Thymus (tissue), 11 donors: ENCODE measurements around the gene SPTBN1. TPM values are rescaled to one million over a fixed set of nuclear protein-coding genes. Genes with fewer than 3 reads are reported as not detected.

Source experiments
- DNase-seq, 9 donors: peaks; one replicate each; pipeline ENCODE4 v3.0.0-alpha.2; 2013; ENCODE audit warnings: low spot score in 9 of 9, low read depth in 6 of 9, missing footprints in 1 of 9
- H3K27ac ChIP-seq, 2 donors: one replicate each; pipeline ENCODE4 v1.5.1; 2013; ENCODE audit warnings: control low read depth in 1 of 2, low read depth in 1 of 2, low read length in 1 of 2, mild to moderate bottlenecking in 1 of 2, moderate library complexity in 1 of 2
- H3K27me3 ChIP-seq, 2 donors: one replicate each; pipeline ENCODE4 v1.5.1; 2013; ENCODE audit warnings: low read length in 1 of 2; ENCODE audit not compliant: control insufficient read depth in 2 of 2, insufficient read depth in 1 of 2
- H3K36me3 ChIP-seq, 2 donors: one replicate each; pipeline ENCODE4 v1.5.1; 2013; ENCODE audit warnings: low read length in 1 of 2, mild to moderate bottlenecking in 1 of 2, moderate library complexity in 1 of 2; ENCODE audit not compliant: control insufficient read depth in 2 of 2, insufficient read depth in 2 of 2
- H3K4me1 ChIP-seq, 2 donors: one replicate each; pipeline ENCODE4 v1.5.1; 2013; ENCODE audit warnings: low read length in 2 of 2; ENCODE audit not compliant: control insufficient read depth in 2 of 2, insufficient read depth in 2 of 2
- H3K4me3 ChIP-seq, 2 donors: one replicate each; pipeline ENCODE4 v1.5.1; 2013; ENCODE audit warnings: low read length in 2 of 2, control low read depth in 1 of 2, mild to moderate bottlenecking in 1 of 2
- H3K9me3 ChIP-seq, 2 donors: one replicate each; pipeline ENCODE4 v1.5.1; 2013; ENCODE audit warnings: low read length in 1 of 2, mild to moderate bottlenecking in 1 of 2; ENCODE audit not compliant: control insufficient read depth in 2 of 2, insufficient read depth in 1 of 2
- WGBS: extraction: QIAGEN DNeasy Blood & Tissue Kit; methylation state at CpG from one replicate; pipeline ENCODE4 v1.1.7; 2013; 5-methylcytosine and 5-hydroxymethylcytosine counted together
- polyA plus RNA-seq: library from polyadenylated mRNA; stranded (reverse); fragments of 200-250 nt; gene quantifications from one replicate; pipeline ENCODE4 v1.2.3, GENCODE V29; 2013
- total RNA-seq: library from RNA; stranded (reverse); fragments of 120-200 nt; gene quantifications from one replicate; pipeline ENCODE4 v1.2.4, GENCODE V29; 2013
- donor health status: healthy.

Gene SPTBN1
- total and polyA plus RNA-seq, 2 donors: 37.1 to 74.4 TPM

GRCh38 chr2:54473851-54474250 lies 17.7 kb downstream of the SPTBN1 start:
- Histone ChIP-seq H3K27me3 (no peaks in the 10 kb centered on the region), H3K4me3 (no peak overlapping the region), H3K36me3 (no peaks in the 10 kb centered on the region), H3K4me1 (peaks cover 0 to 4% of the 10 kb centered on the region in 2 donors), H3K9me3 (no peaks in the 10 kb centered on the region), H3K27ac (no peak overlapping the region)
- 100% methylated on average over 1 of the region's 1 CpG for WGBS
- no peak for DNase-seq

- 98% methylated on average over 3 of the region's 3 CpGs for WGBS
- no peaks in the 10 kb centered on the region for H3K4me1 ChIP-seq
Observed at GRCh38 chr2:54475285-54475684, 19.2 kb downstream of the SPTBN1 start.

GRCh38 chr2:54475919-54476318 lies 19.8 kb downstream of the SPTBN1 start:
- Histone ChIP-seq H3K4me1 (no peaks in the 10 kb centered on the region), H3K27ac (no peak overlapping the region), H3K9me3 (no peaks in the 10 kb centered on the region), H3K4me3 (no peak overlapping the region), H3K36me3 (no peaks in the 10 kb centered on the region), H3K27me3 (no peaks in the 10 kb centered on the region)
- DNase-seq: no peak
- WGBS: 94% methylated on average over 5 of the region's 5 CpGs

More at GRCh38 chr2:54475285-54475684, 19.2 kb downstream of the SPTBN1 start:
- DNase-seq: no peak
- no peak overlapping the region for H3K4me3 ChIP-seq
- no peaks in the 10 kb centered on the region for H3K36me3 ChIP-seq
- no peaks in the 10 kb centered on the region for H3K27me3 ChIP-seq
- H3K9me3 ChIP-seq: no peaks in the 10 kb centered on the region
- no peak overlapping the region for H3K27ac ChIP-seq

- Histone ChIP-seq H3K9me3 (no peaks in the 10 kb centered on the region), H3K36me3 (no peaks in the 10 kb centered on the region), H3K27ac (no peak overlapping the region), H3K4me3 (no peak overlapping the region), H3K27me3 (no peaks in the 10 kb centered on the region), H3K4me1 (no peaks in the 10 kb centered on the region)
- 85% methylated on average over 2 of the region's 2 CpGs for WGBS
- DNase-seq: no peak
Observed at GRCh38 chr2:54476852-54477251, 20.7 kb downstream of the SPTBN1 start.

- 95% methylated on average over 4 of the region's 4 CpGs for WGBS
- DNase-seq: no peak
- Histone ChIP-seq H3K4me1 (no peaks in the 10 kb centered on the region), H3K27ac (no peak overlapping the region), H3K4me3 (no peak overlapping the region), H3K27me3 (no peaks in the 10 kb centered on the region), H3K36me3 (no peaks in the 10 kb centered on the region), H3K9me3 (no peaks in the 10 kb centered on the region)
Observed at GRCh38 chr2:54477896-54478295, 21.8 kb downstream of the SPTBN1 start.

GRCh38 chr2:54478899-54479298 lies 22.8 kb downstream of the SPTBN1 start:
- Histone ChIP-seq H3K27ac (no peak overlapping the region), H3K9me3 (no peaks in the 10 kb centered on the region), H3K4me1 (peaks cover 0 to 3% of the 10 kb centered on the region in 2 donors), H3K36me3 (no peaks in the 10 kb centered on the region), H3K27me3 (no peaks in the 10 kb centered on the region), H3K4me3 (no peak overlapping the region)
- 100% methylated on average over 1 of the region's 1 CpG for WGBS
- DNase-seq: no peak

- WGBS: 96% methylated on average over 2 of the region's 2 CpGs
Observed at GRCh38 chr2:54479424-54479823, 23.3 kb downstream of the SPTBN1 start.

GRCh38 chr2:54480025-54480424 lies 23.9 kb downstream of the SPTBN1 start:
- Histone ChIP-seq H3K36me3 (no peaks in the 10 kb centered on the region), H3K27ac (no peak overlapping the region), H3K4me3 (no peak overlapping the region), H3K9me3 (no peaks in the 10 kb centered on the region), H3K27me3 (no peaks in the 10 kb centered on the region), H3K4me1 (peaks cover 0 to 3% of the 10 kb centered on the region in 2 donors)
- WGBS: 95% methylated on average over 2 of the region's 2 CpGs
- no peak for DNase-seq

More at GRCh38 chr2:54479424-54479823, 23.3 kb downstream of the SPTBN1 start:
- no peak overlapping the region for H3K4me3 ChIP-seq
- H3K27ac ChIP-seq: no peak overlapping the region
- H3K27me3 ChIP-seq: no peaks in the 10 kb centered on the region
- peaks cover 0 to 3% of the 10 kb centered on the region in 2 donors for H3K4me1 ChIP-seq
- DNase-seq: no peak
- H3K9me3 ChIP-seq: no peaks in the 10 kb centered on the region
- H3K36me3 ChIP-seq: no peaks in the 10 kb centered on the region

GRCh38 chr2:54481686-54482085 lies 25.6 kb downstream of the SPTBN1 start:
- Histone ChIP-seq H3K4me1 (peaks cover 0 to 3% of the 10 kb centered on the region in 2 donors), H3K4me3 (no peak overlapping the region), H3K27me3 (no peaks in the 10 kb centered on the region), H3K36me3 (no peaks in the 10 kb centered on the region), H3K9me3 (no peaks in the 10 kb centered on the region), H3K27ac (no peak overlapping the region)
- DNase-seq: no peak
- 93% methylated on average over 3 of the region's 3 CpGs for WGBS

- no peak overlapping the region for H3K4me3 ChIP-seq
- peaks cover 0 to 3% of the 10 kb centered on the region in 2 donors for H3K4me1 ChIP-seq
- H3K27ac ChIP-seq: no peak overlapping the region
- no peaks in the 10 kb centered on the region for H3K36me3 ChIP-seq
- no peak for DNase-seq
- 95% methylated on average over 5 of the region's 5 CpGs for WGBS
- no peaks in the 10 kb centered on the region for H3K9me3 ChIP-seq
- no peaks in the 10 kb centered on the region for H3K27me3 ChIP-seq
Observed at GRCh38 chr2:54482715-54483114, 26.6 kb downstream of the SPTBN1 start.
